Esophagus squamous epithelium (tissue), 5 donors: Measurements from ENCODE around the gene PADI6. TPM values are rescaled to one million over a fixed set of nuclear protein-coding genes. Genes with fewer than 3 reads are reported as not detected.

ENCODE experiments used
- DNase-seq: peaks from one replicate; lab custom pipeline; 2025; lab: John Stamatoyannopoulos, UW
- H3K27ac ChIP-seq, 4 donors: fragments of 200-600 bp; sonication (generic); one replicate each; pipeline ENCODE4 v1.5.1; 2016 to 2019; ENCODE audit warnings: mild to moderate bottlenecking in 1 of 4
- H3K27me3 ChIP-seq, 4 donors: fragments of 200-600 bp; sonication (generic); 1 replicate in 3 of 4; 2 replicates in 1 of 4; pipeline versions ENCODE4 v1.5.1 to v1.6.0; 2017 to 2021; ENCODE audit warnings: antibody characterized with exemption in 1 of 4
- H3K36me3 ChIP-seq, 3 donors: fragments of 200-600 bp; sonication (generic); one replicate each; pipeline ENCODE4 v1.5.1; 2016 to 2019
- H3K4me1 ChIP-seq, 3 donors: fragments of 200-600 bp; sonication (generic); one replicate each; pipeline ENCODE4 v1.5.1; 2017 to 2019
- H3K4me3 ChIP-seq, 4 donors: fragments of 200-600 bp; sonication (generic); 1 replicate in 3 of 4; 2 replicates in 1 of 4; pipeline ENCODE4 v1.5.1; 2016 to 2019; ENCODE audit warnings: mild to moderate bottlenecking in 2 of 4, moderate library complexity in 1 of 4
- H3K9me3 ChIP-seq, 3 donors: fragments of 200-600 bp; sonication (generic); one replicate each; pipeline ENCODE4 v1.5.1; 2016 to 2019
- POLR2A ChIP-seq, 4 donors: fragments of 450-650 bp; IDR thresholded peaks; one replicate each; pipeline ENCODE4 v1.6.1; 2017; ENCODE audit warnings: antibody characterized with exemption in 4 of 4, mild to moderate bottlenecking in 4 of 4, moderate library complexity in 3 of 4
- WGBS, 2 donors: methylation state at CpG; one replicate each; pipeline ENCODE4 v1.1.5; 2018; 5-methylcytosine and 5-hydroxymethylcytosine counted together
- intact Hi-C: fragments of 100-400 bp; cut with DNase I; formaldehyde crosslinking; loops from one replicate; pipeline ENCODE4 v1.15.0; 2022
- total RNA-seq, 4 donors: library from RNA; depleted of rRNA; stranded (reverse); fragments of >200 nt; gene quantifications; one replicate each; pipeline ENCODE4 v1.1.0, GENCODE V29; 2016
- TF ChIP-seq, protein P1 (sequence below), 6 experiments: fragments of 450-650 bp in 4 of 6; fragments of 200-600 bp in 2 of 6; sonication (generic) in 2 of 6; IDR thresholded peaks; one replicate each; pipeline ENCODE4 v1.5.1; 2016 to 2019; ENCODE audit warnings: antibody characterized with exemption in 6 of 6, mild to moderate bottlenecking in 4 of 6, moderate library complexity in 4 of 6
- donor health status: DM: yes; HTN: yes; CAD: no.

PADI6 gene
- total RNA-seq, 4 donors from 2014 or later, result not detected

DNA sequence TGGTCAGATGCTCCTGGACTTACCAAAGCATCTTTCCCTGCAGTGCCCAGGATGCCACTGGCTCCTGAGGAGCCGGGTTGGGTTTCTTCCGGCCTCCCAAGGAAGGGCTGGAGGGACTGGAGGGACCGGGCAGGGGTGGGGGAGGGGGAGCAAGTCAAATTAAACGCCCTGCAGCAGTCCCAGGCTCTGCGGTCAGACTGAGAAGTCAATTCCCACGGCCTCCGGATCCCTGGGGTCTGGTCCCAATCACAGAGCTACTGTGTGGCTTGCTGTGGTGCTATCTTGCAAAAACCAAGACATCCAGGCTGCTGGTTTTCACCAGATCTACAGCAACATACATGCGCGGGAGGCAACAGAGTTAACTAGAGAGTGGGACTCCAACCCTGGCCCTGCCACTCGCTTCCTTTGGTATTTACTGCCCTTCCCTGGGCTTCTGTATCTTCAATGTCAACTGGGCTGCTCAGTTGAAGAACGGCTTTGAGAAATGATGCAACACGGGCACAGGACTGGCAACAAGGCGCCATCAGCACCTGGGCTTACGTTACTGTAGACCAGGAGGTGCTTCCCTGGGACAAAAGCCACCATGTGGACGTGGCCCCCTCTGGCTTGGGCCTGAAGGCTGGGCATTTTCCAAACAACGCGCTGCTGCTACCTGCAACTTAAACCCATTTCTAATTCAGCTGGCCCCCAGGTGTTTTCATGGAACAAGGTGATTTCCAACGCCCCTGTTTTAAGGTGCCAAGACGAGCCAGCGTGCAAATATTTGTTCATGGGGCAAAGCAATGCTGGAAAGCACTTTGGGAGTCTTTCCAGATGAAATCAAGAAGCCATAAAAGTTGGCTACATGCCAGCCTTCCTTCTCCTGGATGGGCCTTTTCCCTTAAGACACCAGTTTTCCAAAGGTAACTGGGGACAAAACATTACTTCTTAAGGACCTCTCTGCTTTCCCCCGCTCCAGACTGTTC lies 56.0 kb downstream of the PADI6 start:
- Histone ChIP-seq H3K4me1 (peaks cover 0 to 71% (median 6%) of the 10 kb centered on the region in 3 donors), H3K36me3 (peaks cover 13 to 89% (median 15%) of the 10 kb centered on the region in 3 donors), H3K9me3 (no peaks in the 10 kb centered on the region), H3K27ac (peak overlapping the region in 1 of 4 donors; percentile 26), H3K4me3 (no peak overlapping the region), H3K27me3 (no peaks in the 10 kb centered on the region)
- WGBS, 2 donors, result 68% methylated on average over 18 of the region's 21 CpGs
- no peak for DNase-seq
- TF ChIP-seq, protein P1, sequence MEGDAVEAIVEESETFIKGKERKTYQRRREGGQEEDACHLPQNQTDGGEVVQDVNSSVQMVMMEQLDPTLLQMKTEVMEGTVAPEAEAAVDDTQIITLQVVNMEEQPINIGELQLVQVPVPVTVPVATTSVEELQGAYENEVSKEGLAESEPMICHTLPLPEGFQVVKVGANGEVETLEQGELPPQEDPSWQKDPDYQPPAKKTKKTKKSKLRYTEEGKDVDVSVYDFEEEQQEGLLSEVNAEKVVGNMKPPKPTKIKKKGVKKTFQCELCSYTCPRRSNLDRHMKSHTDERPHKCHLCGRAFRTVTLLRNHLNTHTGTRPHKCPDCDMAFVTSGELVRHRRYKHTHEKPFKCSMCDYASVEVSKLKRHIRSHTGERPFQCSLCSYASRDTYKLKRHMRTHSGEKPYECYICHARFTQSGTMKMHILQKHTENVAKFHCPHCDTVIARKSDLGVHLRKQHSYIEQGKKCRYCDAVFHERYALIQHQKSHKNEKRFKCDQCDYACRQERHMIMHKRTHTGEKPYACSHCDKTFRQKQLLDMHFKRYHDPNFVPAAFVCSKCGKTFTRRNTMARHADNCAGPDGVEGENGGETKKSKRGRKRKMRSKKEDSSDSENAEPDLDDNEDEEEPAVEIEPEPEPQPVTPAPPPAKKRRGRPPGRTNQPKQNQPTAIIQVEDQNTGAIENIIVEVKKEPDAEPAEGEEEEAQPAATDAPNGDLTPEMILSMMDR (IDR thresholded peaks at IDR 0.05), result no peak
- TF ChIP-seq POLR2A (IDR thresholded peaks at IDR 0.05), result no peak
- intact Hi-C loops, result loop anchor here (5.0 kb wide), 1 partner anchor 59 kb away; no protein-coding TSS in a partner anchor

DNA sequence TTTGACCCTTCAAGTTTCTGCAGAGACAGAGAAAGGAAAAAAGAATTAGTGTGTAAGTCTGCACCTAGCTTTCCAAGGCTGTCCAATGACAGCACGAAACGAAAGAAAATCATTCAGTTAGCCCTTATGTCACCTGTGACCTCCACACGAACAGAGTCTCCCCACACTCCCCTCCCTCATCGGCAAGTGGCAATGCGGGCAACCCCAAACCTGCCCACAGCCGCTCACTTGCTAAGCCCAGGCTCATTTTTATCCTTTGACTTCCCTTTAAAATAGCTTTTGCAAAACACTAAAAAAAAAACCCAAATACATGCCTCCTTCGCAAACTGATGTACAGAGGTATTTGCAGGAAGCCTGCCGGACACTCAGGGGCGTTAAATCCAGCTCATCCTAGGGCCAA lies 57.2 kb downstream of the PADI6 start:
- no peaks in the 10 kb centered on the region for H3K9me3 ChIP-seq
- TF ChIP-seq, protein P1 (IDR thresholded peaks at IDR 0.05), result no peak
- no peak for TF ChIP-seq POLR2A (IDR thresholded peaks at IDR 0.05)
- no peaks in the 10 kb centered on the region for H3K27me3 ChIP-seq
- no peak overlapping the region for H3K27ac ChIP-seq
- H3K4me3 ChIP-seq, result no peak overlapping the region
- WGBS, 2 donors, result 75 to 77% methylated on average over 7 to 9 of the region's 9 CpGs
- DNase-seq, result no peak
- peaks cover 13 to 89% (median 20%) of the 10 kb centered on the region in 3 donors for H3K36me3 ChIP-seq
- H3K4me1 ChIP-seq, result peaks cover 0 to 65% (median 0%) of the 10 kb centered on the region in 3 donors
- intact Hi-C loops, result loop anchor here (5.0 kb wide), 1 partner anchor 58 kb away; no protein-coding TSS in a partner anchor

DNA sequence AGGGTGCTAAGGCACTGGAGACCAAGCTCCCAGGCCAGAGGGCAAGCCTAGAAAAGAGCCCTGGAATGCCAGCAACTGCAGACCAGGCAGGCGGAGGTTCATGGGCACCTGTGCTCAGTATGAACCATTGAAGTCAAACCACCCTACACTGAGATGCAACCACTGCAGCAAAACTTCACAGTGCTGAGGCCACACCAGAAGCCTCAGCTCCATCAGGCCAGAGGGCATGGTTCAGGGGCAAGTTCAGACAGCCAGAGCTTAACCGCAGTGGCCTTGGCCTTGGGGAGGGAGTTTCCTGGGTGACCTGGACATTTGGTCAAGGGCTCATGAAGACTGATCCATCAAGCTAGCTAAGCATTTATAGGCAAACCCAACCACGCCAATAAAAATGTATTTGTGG lies 60.4 kb downstream of the PADI6 start:
- Histone ChIP-seq H3K36me3 (peaks cover 0 to 80% (median 13%) of the 10 kb centered on the region in 3 donors), H3K27ac (no peak overlapping the region), H3K4me3 (no peak overlapping the region), H3K27me3 (no peaks in the 10 kb centered on the region), H3K4me1 (peaks cover 8 to 80% (median 9%) of the 10 kb centered on the region in 3 donors), H3K9me3 (no peaks in the 10 kb centered on the region)
- no peak for DNase-seq
- TF ChIP-seq, protein P1 (IDR thresholded peaks at IDR 0.05), result no peak
- TF ChIP-seq POLR2A (IDR thresholded peaks at IDR 0.05), result no peak
- WGBS, 2 donors, result 80 to 93% methylated on average over 2 to 3 of the region's 3 CpGs
- intact Hi-C loops, result no loop called here

DNA sequence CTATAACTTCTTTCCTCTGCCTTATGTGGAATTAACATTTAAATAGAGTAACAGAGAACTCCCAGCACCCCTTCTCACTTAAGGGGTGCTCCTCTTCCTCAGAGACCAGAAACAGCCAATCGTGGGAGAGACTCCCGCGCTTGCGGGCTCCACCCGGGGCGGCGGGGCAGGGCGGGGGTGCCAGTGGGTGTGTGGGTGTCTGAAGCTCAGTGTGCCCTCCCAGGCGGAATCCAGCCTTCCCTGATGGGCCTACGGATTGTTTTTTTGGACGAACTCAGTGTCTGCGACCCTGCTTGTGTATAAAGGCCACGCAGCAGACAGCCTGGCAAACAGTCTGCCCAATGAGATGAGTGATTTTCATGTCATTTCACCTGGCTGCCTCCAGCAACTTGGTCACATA lies 61.3 kb downstream of the PADI6 start:
- Histone ChIP-seq H3K4me1 (peaks cover 8 to 71% (median 9%) of the 10 kb centered on the region in 3 donors), H3K27me3 (no peaks in the 10 kb centered on the region), H3K27ac (no peak overlapping the region), H3K4me3 (no peak overlapping the region), H3K36me3 (peaks cover 0 to 72% (median 5%) of the 10 kb centered on the region in 3 donors), H3K9me3 (no peaks in the 10 kb centered on the region)
- TF ChIP-seq, protein P1 (IDR thresholded peaks at IDR 0.05), result no peak
- no peak for TF ChIP-seq POLR2A (IDR thresholded peaks at IDR 0.05)
- intact Hi-C loops, result no loop called here
- 82% methylated on average over 10 of the region's 13 CpGs; no CpG with 5 or more reads in 1 of the 2 donors for WGBS, 2 donors
- no peak for DNase-seq

DNA sequence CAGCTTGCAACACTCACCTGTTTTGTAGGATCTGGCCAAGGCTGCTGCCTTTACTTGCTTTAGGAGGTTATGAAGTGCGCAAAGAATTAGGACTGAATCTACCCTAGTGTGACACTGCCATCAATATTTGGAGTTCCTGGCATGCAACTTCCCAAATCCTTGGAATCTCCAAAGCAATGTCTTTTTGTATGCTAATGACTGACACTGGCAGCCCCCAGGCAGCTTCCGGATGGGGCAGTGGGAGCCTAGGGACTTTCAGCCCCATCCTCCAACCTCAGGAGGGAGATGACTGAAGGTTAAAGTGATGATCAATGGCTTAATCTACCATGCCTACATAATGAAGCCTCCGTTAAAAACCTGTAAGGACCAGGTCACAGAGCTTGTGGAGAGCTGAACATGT lies 62.0 kb downstream of the PADI6 start:
- WGBS, 2 donors, result 80% methylated on average over 3 of the region's 3 CpGs
- TF ChIP-seq, protein P1 (IDR thresholded peaks at IDR 0.05), result no peak
- TF ChIP-seq POLR2A (IDR thresholded peaks at IDR 0.05), result no peak
- no peaks in the 10 kb centered on the region for H3K9me3 ChIP-seq
- no peaks in the 10 kb centered on the region for H3K27me3 ChIP-seq
- intact Hi-C loops, result no loop called here
- no peak overlapping the region for H3K4me3 ChIP-seq
- H3K36me3 ChIP-seq, result peaks cover 0 to 64% (median 5%) of the 10 kb centered on the region in 3 donors
- DNase-seq, result no peak
- no peak overlapping the region for H3K27ac ChIP-seq
- H3K4me1 ChIP-seq, result peaks cover 8 to 64% (median 9%) of the 10 kb centered on the region in 3 donors
